Colonic mucosa (tissue), 4 donors: ENCODE results near the gene KLRK1. TPM values are rescaled to one million over a fixed set of nuclear protein-coding genes. Genes with fewer than 3 reads are reported as not detected.

Experiments used
- DNase-seq: peaks from one replicate; pipeline ENCODE4 v3.0.0-alpha.2; 2020
- H3K27ac ChIP-seq: fragments of 200-600 bp; one replicate; pipeline ENCODE4 v1.8.0; 2021
- H3K27me3 ChIP-seq: fragments of 200-600 bp; one replicate; pipeline ENCODE4 v1.8.0; 2021
- H3K36me3 ChIP-seq: fragments of 200-600 bp; one replicate; pipeline ENCODE4 v1.8.0; 2021
- H3K4me1 ChIP-seq: fragments of 200-600 bp; one replicate; pipeline ENCODE4 v1.8.0; 2021; ENCODE audit warnings: mild to moderate bottlenecking
- H3K4me3 ChIP-seq: fragments of 200-600 bp; one replicate; pipeline ENCODE4 v1.8.0; 2021
- H3K9ac ChIP-seq, 2 donors: one replicate each; pipeline ENCODE4 v1.7.0; 2013; ENCODE audit warnings: control low read depth in 2 of 2, low read depth in 2 of 2, low read length in 2 of 2
- H3K9me3 ChIP-seq: fragments of 200-600 bp; one replicate; pipeline ENCODE4 v1.8.0; 2021
- intact Hi-C: fragments of 100-400 bp; cut with DNase I; formaldehyde crosslinking; loops from one replicate; pipeline ENCODE4 v1.14.1; 2022
- total RNA-seq, 2 donors: library from RNA; stranded (reverse); fragmentation: NEBNext Ultra II Directional in 1 of 2; extraction: Animal tissue kit (Norgen Biotek cat#: 25700) in 1 of 2; gene quantifications; one replicate each; pipeline ENCODE4 v1.2.1, GENCODE V29; 2021
- TF ChIP-seq, protein P1 (sequence below): fragments of 200-600 bp; IDR thresholded peaks from one replicate; pipeline ENCODE4 v1.8.0; 2022; ENCODE audit warnings: antibody characterized with exemption, mild to moderate bottlenecking
- donor health status: healthy.
- donor health status: DM: no; HTN: no; CAD: no.
- donor health status: DM: no; HTN: no; CAD: no.

The KLRK1 gene
- total RNA-seq, 2 donors from 2014 or later: 1.1 to 1.6 TPM

GRCh38 chr12:10408842-10409241 is 19.0 kb upstream of the KLRK1 start:
- no peak for DNase-seq
- intact Hi-C loops: no loop called here
- H3K36me3 ChIP-seq: no peaks in the 10 kb centered on the region
- no peak overlapping the region for H3K27ac ChIP-seq
- no peaks in the 10 kb centered on the region for H3K9me3 ChIP-seq
- H3K4me1 ChIP-seq: no peaks in the 10 kb centered on the region
- TF ChIP-seq, protein P1, sequence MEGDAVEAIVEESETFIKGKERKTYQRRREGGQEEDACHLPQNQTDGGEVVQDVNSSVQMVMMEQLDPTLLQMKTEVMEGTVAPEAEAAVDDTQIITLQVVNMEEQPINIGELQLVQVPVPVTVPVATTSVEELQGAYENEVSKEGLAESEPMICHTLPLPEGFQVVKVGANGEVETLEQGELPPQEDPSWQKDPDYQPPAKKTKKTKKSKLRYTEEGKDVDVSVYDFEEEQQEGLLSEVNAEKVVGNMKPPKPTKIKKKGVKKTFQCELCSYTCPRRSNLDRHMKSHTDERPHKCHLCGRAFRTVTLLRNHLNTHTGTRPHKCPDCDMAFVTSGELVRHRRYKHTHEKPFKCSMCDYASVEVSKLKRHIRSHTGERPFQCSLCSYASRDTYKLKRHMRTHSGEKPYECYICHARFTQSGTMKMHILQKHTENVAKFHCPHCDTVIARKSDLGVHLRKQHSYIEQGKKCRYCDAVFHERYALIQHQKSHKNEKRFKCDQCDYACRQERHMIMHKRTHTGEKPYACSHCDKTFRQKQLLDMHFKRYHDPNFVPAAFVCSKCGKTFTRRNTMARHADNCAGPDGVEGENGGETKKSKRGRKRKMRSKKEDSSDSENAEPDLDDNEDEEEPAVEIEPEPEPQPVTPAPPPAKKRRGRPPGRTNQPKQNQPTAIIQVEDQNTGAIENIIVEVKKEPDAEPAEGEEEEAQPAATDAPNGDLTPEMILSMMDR: no peak
- H3K27me3 ChIP-seq: no peaks in the 10 kb centered on the region
- no peak overlapping the region for H3K4me3 ChIP-seq
- no peak overlapping the region for H3K9ac ChIP-seq

DNA sequence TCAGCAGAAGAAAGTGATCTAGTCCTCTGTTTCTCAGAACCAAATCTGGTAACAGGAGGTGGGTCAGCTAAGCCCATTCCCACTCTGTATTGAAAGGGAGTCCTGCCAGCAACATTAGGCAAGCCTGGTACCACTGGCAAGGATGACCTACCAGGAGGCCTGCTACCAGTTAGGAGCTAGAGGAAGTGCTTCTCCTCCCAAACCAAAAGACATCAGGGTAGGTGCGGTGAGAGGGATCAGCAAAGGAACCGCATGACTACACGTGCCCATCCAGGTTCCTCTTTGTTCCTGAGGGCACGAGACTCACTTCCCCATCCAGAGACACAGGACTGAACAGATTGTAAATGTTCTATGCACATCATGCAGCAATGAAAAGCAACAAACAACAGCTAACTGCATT is 16.9 kb upstream of the KLRK1 start:
- H3K9ac ChIP-seq: no peak overlapping the region
- DNase-seq: no peak
- H3K4me1 ChIP-seq: no peaks in the 10 kb centered on the region
- no peak overlapping the region for H3K27ac ChIP-seq
- intact Hi-C loops: no loop called here
- H3K9me3 ChIP-seq: no peaks in the 10 kb centered on the region
- TF ChIP-seq, protein P1: no peak
- no peak overlapping the region for H3K4me3 ChIP-seq
- no peaks in the 10 kb centered on the region for H3K36me3 ChIP-seq
- no peaks in the 10 kb centered on the region for H3K27me3 ChIP-seq

DNA sequence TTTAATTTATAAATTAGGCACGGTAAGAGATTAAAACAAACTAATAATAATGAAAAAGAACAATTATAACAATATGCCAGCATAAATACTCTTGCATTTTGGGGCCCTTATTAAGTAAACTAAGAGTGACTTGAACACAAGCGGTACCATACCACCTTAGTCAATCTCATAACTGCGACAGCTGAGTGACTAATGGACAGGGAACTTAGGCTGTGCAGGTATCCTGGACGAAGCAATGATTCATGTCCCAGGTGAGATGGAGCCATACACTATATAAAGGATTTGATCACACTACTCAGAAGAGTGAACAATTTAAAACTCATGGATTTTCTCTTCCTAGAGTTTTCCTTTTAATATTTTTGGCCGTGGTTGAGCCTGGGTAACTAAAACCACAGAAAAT is 15.5 kb upstream of the KLRK1 start:
- TF ChIP-seq, protein P1: no peak
- DNase-seq: no peak
- no peaks in the 10 kb centered on the region for H3K4me1 ChIP-seq
- H3K4me3 ChIP-seq: no peak overlapping the region
- H3K9me3 ChIP-seq: no peaks in the 10 kb centered on the region
- H3K9ac ChIP-seq: no peak overlapping the region
- no peaks in the 10 kb centered on the region for H3K36me3 ChIP-seq
- intact Hi-C loops: no loop called here
- no peak overlapping the region for H3K27ac ChIP-seq
- H3K27me3 ChIP-seq: no peaks in the 10 kb centered on the region

DNA sequence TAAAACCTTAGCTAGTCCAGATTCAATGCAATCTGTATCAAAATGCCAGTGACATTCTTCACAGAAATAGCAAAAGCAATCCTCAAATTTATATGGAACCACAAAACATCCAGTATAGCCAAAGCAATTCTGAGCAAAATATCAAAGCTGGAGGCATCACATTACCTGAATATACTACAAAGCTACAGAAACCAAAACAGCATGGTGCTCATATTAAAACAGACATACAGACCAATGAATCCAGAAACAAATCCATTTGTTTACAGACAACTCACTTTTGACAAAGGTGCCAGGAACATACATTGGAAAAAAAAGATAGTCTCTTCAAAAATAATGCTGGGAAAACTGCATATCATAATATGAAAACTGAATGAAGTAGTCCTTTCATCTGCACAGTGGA is 15.0 kb upstream of the KLRK1 start:
- intact Hi-C loops: no loop called here
- no peaks in the 10 kb centered on the region for H3K9me3 ChIP-seq
- no peak overlapping the region for H3K4me3 ChIP-seq
- no peaks in the 10 kb centered on the region for H3K27me3 ChIP-seq
- no peak for DNase-seq
- no peaks in the 10 kb centered on the region for H3K36me3 ChIP-seq
- H3K9ac ChIP-seq: no peak overlapping the region
- H3K4me1 ChIP-seq: no peaks in the 10 kb centered on the region
- TF ChIP-seq, protein P1: no peak
- H3K27ac ChIP-seq: no peak overlapping the region

DNA sequence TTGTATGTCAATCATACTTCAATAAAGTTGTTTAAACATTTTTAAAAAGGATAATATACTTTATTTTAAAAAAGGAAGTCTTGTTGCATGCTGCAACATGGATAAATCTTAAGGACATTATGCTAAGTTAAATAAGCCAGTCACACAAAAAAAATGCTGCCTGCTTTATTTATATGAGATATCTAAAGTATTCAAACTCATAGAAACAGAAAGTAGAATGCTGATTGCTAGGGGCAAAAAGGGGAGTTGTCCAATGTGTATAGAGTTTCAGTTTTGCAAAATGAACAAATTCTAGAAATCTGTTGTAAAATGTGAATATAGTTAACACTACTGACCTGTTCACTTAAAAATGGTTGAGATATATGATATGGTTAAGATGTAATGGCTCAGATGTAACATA is 11.0 kb upstream of the KLRK1 start:
- intact Hi-C loops: no loop called here
- Histone ChIP-seq H3K4me1 (no peaks in the 10 kb centered on the region), H3K27ac (no peak overlapping the region), H3K9ac (no peak overlapping the region), H3K27me3 (no peaks in the 10 kb centered on the region), H3K4me3 (no peak overlapping the region), H3K36me3 (no peaks in the 10 kb centered on the region), H3K9me3 (no peaks in the 10 kb centered on the region)
- TF ChIP-seq, protein P1: no peak
- no peak for DNase-seq

- TF ChIP-seq, protein P1: no peak
- H3K27ac ChIP-seq: no peak overlapping the region
- no peaks in the 10 kb centered on the region for H3K36me3 ChIP-seq
- peaks cover 4% of the 10 kb centered on the region for H3K4me1 ChIP-seq
- intact Hi-C loops: no loop called here
- no peak overlapping the region for H3K9ac ChIP-seq
- H3K4me3 ChIP-seq: no peak overlapping the region
- no peak for DNase-seq
- no peaks in the 10 kb centered on the region for H3K9me3 ChIP-seq
- no peaks in the 10 kb centered on the region for H3K27me3 ChIP-seq
These were observed 8.3 kb upstream of the KLRK1 start for GRCh38 chr12:10398168-10398567.
